Right renal pelvis (tissue), 4 donors: Measurements from ENCODE around the gene USP44. TPM values are rescaled to one million over a fixed set of nuclear protein-coding genes. Genes with fewer than 3 reads are reported as not detected.

Source experiments
- polyA plus RNA-seq, 4 donors: library from polyadenylated mRNA; unstranded; fragments of 120-200 nt; gene quantifications; one replicate each; pipeline ENCODE4 v1.2.1, GENCODE V29; 2013; ENCODE audit not compliant: insufficient read length in 4 of 4

The USP44 gene
- polyA plus RNA-seq, 4 donors: 1.7 to 3.0 (median 2.4) TPM

Other genes starting within 250 kb of the USP44 start
- gene METAP2, start 77.3 kb downstream of the USP44 start, polyA plus RNA-seq: 100 to 1,000 TPM; 107 to 128 (median 124) TPM
- gene NTN4, start 239.3 kb upstream of the USP44 start, polyA plus RNA-seq: 100 to 1,000 TPM; 101 to 137 (median 112) TPM